HTR-8/SVneo (cell line): ENCODE results near the gene CXCR6.

Experiments
- DNase-seq: peaks from one replicate; pipeline ENCODE4 v3.0.0; 2011; ENCODE audit warnings: low spot score, mixed read lengths; ENCODE audit not compliant: insufficient read length
- FAIRE-seq: peaks from 2 replicates; lab custom pipeline; 2011; peaks lifted over from hg19 to GRCh38; lab: Jason Lieb, UNC

Gene CXCR6

DNA sequence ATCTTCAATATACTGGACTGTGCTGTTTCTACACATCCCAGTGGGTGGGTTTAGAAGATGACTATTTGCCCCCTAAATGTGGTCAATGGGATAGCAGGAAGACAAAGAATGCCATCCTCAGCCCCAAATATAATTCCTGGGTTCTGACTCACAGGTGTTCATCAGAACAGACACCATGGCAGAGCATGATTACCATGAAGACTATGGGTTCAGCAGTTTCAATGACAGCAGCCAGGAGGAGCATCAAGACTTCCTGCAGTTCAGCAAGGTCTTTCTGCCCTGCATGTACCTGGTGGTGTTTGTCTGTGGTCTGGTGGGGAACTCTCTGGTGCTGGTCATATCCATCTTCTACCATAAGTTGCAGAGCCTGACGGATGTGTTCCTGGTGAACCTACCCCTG is 3.0 kb downstream of the CXCR6 start:
- FAIRE-seq, result no peak

DNA sequence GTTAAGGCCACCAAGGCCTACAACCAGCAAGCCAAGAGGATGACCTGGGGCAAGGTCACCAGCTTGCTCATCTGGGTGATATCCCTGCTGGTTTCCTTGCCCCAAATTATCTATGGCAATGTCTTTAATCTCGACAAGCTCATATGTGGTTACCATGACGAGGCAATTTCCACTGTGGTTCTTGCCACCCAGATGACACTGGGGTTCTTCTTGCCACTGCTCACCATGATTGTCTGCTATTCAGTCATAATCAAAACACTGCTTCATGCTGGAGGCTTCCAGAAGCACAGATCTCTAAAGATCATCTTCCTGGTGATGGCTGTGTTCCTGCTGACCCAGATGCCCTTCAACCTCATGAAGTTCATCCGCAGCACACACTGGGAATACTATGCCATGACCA is 3.6 kb downstream of the CXCR6 start:
- no peak for DNase-seq
- no peak for FAIRE-seq

More for the DNA sequence above, 3.0 kb downstream of the CXCR6 start:
- DNase-seq, result no peak

DNA sequence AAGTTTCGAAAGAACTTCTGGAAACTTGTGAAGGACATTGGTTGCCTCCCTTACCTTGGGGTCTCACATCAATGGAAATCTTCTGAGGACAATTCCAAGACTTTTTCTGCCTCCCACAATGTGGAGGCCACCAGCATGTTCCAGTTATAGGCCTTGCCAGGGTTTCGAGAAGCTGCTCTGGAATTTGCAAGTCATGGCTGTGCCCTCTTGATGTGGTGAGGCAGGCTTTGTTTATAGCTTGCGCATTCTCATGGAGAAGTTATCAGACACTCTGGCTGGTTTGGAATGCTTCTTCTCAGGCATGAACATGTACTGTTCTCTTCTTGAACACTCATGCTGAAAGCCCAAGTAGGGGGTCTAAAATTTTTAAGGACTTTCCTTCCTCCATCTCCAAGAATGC is 4.1 kb downstream of the CXCR6 start:
- DNase-seq (no peak), FAIRE-seq (no peak)

DNA sequence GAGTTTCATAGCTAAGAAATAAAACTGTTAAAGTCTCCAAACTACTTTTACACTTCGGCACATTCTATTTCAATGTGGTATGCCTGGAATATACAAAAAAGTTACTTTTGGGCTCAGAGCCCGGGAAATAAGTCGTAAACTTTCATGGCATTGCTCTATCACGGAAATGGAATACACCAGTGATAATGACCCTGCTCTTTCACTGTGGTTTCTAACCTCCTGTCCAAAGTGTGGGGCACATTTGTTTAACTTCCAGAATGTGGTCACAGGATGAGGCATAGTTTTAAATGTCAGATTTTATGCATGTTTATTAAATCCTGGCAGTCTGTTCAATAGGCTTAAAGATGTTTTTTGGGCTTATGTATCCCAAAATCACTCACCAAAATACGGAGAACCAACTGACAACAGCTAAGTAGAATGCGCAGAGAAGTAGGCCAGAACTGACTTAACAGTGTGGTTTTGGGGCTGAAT is 5.1 kb downstream of the CXCR6 start:
- DNase-seq (no peak), FAIRE-seq (no peak)

DNA sequence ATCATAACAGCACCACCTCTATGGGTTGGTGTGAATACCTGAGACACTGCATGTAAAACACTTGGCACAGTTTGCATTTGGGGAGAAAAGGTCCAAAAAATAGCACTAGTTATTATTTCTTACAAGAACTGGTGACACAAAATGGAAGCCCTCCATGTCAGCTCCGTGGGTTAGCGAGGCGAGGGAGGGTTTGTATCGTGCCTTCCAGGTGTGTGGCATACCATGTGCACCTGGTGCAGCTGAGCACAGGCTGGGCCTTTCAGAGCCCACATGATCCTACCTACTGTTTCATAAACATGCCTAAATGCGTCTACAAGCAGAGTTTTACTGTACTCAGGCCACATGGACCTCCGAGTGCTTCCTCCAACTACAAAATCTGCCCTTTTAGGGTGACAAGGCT is 5.6 kb downstream of the CXCR6 start:
- DNase-seq (no peak), FAIRE-seq (no peak)

DNA sequence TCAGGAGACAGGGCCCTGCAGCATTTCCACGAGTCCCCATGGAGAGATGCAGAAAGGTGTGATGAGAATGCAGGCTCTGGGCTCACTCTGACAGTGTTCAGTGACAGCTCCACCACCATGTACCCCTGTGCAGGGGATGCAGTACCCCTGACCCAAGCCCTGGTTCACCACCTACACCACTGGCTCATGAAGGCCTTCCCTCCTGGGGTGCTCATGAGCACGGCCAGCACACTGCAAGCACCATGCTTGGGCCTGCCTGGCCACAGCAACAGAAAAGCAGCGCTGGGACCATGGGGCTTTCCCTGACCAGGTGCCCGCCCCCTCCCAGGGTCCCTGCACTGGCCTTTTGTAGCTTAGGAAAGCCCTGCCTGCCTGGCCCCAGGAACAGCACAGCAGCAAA is 6.2 kb downstream of the CXCR6 start:
- no peak for DNase-seq
- FAIRE-seq, result no peak

DNA sequence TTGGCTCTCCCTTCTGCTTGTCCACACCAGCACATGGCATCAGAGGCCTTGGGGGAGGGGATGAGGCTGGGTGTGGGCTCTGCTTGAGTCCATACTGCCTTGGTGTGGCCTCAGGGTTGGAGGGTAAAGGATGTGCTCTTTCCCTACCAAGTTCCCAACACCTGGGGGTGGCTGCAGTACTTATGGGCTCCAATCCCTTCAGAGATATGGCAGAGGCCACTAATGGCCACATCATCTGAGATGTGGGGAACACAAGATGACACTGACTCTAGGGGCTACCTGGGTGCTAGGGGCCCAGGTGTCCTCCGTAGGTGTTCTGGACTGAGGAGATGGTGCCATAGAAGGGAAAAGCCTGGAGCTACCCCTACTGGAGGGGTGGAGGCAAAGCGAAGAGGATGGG is 6.9 kb downstream of the CXCR6 start:
- FAIRE-seq (no peak), DNase-seq (no peak)

DNA sequence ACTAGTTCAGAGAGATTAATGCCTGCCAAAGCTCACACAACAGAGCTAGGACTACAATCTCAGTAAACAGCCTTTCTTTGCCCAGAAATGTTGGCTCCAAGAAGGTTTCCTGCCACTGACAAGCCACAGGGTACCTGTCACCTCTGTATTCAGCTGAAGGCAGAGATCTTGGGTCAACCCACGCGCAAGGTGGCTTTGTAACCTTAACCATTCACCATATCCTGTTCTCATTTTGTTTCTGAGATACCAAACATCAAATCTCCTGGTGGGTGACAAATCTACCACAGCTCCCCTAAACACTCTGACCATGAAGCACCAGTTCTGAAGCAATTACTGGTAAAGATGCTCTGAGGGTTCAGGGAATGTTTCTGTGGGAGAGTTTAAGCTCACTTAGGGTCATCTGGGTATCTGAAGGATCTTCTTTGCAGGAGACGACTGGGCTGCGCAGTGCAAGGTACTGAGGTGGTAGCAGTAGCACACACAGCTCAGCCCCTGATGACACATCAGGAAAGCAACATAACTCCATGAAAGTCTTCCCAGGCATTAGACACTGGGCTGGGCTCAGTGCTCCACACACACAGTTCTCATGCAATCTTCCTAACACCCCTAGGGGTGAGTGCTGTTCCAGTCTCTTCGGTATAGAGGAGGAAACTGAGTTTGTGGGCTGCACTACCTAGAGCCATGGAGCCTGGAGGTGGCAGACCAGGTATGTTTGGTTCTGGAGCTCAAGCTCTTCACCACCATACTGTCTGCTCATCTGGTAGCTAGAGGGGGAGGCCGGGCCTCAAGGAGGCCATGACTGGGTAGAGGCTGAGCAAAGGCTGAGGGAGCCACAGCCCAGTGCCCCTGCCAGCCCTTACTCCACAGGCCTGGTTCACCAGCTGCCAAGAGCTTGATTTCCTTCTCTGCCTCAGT is 7.7 kb downstream of the CXCR6 start:
- FAIRE-seq (no peak), DNase-seq (no peak)

DNA sequence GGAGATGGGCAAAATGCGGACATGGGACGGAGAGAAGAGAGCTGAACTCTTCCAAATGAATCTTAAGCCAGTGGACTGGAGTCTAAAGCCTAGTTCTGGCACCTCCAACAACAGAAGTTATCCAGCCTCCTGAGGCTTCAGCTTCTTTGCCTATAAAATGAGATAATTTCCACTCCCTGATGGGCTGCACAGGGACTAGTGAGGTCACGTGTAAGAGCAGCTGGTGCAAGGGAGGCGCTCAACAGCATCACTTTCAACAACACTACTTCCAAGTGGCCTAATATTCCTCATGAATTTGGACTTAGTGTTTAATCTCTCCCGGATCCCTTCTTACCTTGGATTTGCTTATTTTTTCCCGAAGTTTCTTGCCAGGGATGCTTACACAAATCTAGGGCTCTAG is 8.7 kb downstream of the CXCR6 start:
- FAIRE-seq (no peak), DNase-seq (no peak)

DNA sequence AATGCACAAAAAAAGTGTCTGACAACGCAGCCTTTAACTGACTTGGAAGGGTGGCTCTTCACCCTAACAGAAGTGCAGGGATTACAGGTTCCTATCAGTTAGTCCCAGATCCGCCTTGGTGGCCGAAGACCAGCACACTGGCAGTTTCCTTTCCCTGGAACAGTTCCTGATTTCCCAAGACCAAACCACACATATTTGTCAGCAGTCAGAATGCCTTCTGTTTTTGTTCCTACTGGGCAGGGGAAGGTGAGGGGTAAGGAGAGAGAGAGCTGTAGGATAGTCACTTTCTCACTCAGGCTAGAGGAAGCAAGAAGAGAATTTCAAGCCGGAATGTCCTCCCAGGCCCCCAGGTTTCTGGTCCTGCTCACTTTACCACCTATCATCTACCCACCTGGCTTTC is 9.2 kb downstream of the CXCR6 start:
- FAIRE-seq, result no peak

DNA sequence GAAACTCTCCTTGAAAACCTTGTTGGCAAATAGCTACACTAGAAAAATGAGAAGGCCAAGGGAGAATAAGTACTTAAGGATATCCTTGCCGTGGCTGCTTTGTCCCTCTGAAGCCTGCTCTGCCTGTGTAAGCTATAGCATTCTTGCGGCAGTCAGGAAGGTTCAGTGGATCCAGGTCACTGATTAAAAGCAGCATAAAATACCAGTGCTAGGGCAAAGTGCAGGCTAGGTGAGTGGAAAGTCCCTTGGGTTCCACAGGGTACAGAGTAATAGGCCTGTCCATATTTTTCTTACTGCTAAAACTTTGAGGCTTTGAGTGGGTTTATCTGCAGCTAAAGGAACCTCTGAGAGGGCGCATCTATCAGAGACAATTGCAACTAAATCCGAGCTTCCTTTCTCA is 10.3 kb downstream of the CXCR6 start:
- no peak for DNase-seq
- no peak for FAIRE-seq

More for the DNA sequence above, 9.2 kb downstream of the CXCR6 start:
- DNase-seq, result no peak

DNA sequence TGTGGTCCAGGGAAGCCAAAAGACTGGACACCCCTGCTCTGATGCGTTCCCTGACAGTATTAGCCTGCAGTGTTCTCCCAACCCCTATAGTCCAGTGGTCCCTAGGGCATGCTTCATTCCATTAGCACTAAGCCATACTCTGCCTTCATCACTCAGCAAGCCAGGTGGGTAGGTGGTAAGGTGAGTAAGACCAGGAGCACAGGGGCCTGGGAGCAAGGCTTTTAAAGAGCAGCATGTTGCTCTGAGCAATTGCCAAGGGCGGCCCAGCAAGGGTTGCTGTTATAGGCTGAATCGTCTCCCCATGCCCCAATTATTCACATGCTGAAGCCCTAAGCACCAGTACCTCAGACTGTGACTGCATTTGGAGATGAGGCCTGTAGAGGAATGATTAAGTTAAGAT is 11.0 kb downstream of the CXCR6 start:
- DNase-seq (no peak), FAIRE-seq (no peak)

DNA sequence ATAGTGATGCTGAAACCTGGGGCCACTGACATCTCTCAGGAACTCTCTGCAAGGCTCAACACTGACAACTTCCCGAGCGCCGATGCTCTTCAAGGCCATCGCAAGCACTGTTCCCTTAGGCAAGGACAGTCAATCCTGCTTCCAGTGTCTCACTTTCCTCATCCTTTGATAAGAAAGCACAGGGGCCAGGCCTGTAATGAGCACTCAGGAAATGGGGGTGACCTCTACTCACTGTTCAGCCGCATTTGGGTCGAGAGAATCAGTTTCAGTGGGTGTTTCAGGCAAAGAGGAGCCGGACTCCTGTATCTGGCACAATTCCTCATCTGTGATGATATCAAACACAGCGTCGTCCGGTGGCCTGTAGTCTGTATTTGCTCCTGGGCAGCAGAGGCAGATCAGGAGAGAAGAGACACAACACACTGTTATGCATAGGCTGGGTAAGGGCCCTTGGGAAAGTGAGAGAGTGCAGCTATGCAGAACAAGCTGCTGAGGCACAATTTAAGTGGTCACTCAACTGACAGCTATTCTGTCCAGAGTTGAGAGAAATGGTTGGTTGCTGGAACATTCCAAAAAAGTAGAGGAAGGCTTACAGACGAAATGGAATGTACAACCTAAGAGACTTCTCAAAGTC is 11.9 kb downstream of the CXCR6 start:
- DNase-seq (no peak), FAIRE-seq (no peak)

DNA sequence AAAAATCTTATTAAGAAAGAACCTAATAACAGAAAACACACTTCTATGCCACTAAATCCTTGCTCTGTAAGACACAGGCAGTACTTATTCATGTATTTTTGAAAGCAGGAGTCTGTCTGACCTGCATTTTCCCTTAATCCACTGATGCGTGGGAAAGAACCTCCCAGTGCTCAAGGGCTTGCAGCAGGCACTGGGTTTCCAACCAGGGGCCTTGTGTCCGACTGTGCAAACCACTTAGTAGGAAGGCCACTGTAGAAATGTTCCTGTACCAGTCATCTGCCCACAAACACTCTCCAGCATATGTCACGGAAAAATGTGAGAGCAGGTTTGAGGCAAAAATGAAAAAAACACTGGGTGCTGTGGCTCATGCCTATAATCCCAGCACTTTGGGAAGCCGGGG is 12.4 kb downstream of the CXCR6 start:
- no peak for FAIRE-seq
- no peak for DNase-seq

DNA sequence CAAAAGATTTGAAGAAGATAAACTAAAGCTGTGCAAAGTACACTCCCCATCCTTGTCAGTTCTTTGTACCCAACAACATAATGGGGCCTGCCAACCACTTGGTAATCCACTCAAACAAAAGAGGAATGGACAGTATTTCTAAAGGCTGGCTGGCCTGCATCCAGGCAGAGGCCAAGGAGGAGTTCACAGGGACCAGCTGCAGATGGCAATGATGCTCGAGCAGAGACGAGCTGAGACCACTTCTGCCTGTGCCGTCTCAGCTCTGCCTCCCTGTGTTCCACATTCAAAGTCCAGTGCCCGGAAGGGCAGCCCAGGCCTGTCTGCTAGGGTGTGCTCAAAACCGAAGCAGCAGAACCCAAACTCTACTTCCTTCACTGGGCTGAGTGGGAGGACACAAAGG is 14.3 kb downstream of the CXCR6 start:
- DNase-seq, result no peak

DNA sequence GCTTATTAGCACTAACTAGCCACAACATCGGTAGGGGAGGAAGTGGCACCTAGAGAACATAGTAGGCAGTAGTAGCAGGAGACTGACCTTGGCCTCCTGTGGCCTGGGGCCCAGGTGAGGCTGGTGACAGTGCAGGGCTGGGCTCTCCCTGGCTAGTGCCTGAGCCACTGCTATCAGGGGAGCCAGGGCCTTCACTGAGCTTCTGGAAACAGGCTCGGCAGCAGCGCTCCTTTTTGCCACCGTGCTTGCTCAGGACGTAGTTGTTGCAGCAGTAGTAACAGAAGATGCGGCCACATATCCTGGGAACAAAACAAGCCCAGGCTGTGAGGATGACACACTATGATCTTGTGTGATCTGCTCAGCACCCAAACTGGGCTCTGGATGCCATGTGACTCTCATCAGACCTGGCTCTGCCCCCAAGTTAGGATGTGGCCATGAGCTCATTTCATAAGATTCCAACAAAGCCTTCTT is 15.1 kb downstream of the CXCR6 start:
- FAIRE-seq, result no peak
- no peak for DNase-seq

More for the DNA sequence above, 14.3 kb downstream of the CXCR6 start:
- no peak for FAIRE-seq

DNA sequence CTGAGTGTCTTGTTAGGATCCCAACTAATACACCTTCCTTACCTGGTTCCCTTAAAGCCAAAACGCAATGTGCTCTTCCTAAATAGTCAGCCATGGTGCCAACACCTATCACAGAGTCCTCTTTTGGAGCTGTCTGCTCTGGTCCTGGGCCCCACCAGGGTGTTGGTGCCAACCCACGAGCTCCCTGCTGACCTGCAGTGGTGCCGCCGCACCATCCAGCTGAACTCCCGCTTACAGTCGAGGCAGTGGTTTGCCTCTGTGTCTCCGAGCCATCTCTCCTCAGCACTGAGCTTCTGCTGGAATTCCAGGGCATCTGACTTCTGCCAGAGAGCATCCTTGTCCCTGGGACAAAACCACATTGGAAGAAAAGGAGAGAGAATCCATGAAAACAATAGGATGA is 15.9 kb downstream of the CXCR6 start:
- FAIRE-seq (no peak), DNase-seq (no peak)

DNA sequence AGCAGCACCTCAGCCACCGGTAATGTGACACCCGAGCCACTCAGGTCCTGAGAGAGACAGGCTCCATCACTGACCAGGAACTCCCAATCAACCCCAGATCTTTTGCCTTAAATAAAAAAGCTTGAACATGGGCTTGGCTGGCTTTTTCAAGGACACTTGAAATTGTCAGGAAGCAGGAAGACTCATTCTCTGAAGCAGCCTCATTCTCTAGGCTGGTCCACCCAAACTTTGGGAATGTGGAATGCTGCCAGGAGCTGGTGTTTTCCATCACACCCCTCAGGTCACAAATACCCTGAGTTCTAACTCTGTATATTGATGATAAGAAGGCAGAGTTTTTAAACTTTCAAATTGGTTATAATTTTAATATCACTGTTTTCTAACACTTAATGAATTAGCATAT is 17.0 kb downstream of the CXCR6 start:
- FAIRE-seq, result no peak
- DNase-seq, result no peak

DNA sequence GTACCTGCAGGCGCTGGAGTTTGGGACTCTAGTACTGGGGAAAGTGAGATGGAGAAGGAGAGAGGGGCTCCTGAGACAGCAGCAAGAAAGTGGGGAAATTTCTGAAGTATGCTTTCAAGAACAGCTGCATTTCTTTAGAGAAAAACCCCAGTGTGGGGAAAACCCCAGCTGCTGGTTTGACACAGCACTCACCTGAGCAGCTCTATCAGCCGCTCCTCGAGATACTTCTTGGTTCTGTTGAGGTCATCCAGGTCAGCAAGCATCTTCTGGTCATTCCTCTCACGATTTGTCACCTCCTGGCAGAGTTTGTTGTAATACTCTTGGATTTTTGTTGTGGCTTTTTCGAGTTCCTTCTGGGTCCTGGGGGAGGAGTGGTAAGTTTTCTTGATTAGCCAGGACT is 18.8 kb downstream of the CXCR6 start:
- no peak for DNase-seq
- FAIRE-seq, result no peak

DNA sequence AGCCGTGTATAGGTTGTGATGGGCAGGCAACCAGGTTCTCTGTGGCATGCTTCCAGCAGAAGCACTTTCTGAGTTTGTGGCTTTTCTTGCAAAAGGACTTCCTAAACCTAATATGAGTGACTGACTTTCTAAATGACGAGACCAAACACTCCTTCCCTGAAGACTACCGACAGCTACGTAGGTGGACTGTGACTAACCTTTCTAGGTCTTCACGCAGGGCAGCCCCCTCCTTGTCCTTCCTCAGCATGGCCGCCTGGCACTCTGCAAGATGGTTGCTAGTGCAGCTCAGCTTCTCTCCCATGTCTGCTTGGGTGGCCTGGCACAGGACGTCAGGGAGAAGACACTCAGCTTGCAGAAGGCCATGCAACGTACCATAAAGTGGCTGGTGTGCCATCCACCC is 20.9 kb downstream of the CXCR6 start:
- DNase-seq, result no peak
- FAIRE-seq, result peak; percentile 9

DNA sequence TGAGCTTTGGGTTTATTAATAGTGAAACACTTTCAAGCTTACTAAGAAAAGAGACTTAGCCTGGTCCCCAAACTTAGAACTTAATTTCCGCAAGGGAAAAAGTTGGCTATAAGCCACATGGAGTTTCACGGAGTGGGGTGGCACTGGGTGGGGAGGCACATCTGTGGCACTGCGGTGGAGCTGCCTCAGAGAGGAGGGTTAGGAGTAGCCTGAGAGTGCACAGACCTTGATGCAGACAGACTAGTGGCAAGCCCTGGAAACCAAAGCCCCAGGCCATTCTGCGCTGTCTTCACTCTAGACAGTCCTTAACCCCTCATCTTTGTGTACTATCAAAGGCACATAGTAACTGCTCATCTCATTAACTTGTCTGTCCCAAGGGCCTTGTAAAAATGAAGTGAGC is 22.0 kb downstream of the CXCR6 start:
- no peak for DNase-seq

DNA sequence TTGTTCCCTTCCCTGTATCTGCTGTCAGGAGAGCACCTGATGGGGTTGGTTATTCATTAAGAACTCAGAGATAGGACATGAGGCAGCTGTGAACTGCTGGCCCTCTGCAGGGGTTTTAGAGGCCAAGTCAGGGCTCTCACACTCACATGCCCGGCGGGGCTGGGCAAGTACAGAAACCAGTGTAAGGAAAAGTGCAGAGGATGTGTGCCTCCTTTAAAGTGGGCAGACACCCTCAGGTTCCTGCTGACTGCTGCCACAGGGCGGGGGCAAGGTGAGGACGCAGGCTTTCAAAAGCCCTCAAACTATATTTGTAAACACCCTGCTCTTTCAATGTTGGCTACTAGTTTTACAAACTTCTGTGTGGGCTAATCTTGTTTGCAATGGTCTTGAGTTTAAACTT is 22.4 kb downstream of the CXCR6 start:
- DNase-seq (no peak), FAIRE-seq (no peak)

More for the DNA sequence above, 22.0 kb downstream of the CXCR6 start:
- no peak for FAIRE-seq
